ENCODE measurements around the gene RPS18.
A peak's percentile ranks its signal among the peaks of the same experiment; 100 is the strongest.

RPS18 gene

GRCh38 chr6:33292996-33293682, 21.3 kb downstream of the RPS18 start:
- DNase-seq = no peak

GRCh38 chr6:33294086-33294823, 22.4 kb downstream of the RPS18 start:
- DNase-seq = no peak

GRCh38 chr6:33295621-33296369, 23.9 kb downstream of the RPS18 start:
- DNase-seq = no peak

GRCh38 chr6:33296797-33297405, 25.0 kb downstream of the RPS18 start:
- no peak for DNase-seq

GRCh38 chr6:33297406-33297955, 25.6 kb downstream of the RPS18 start:
- DNase-seq = no peak

GRCh38 chr6:33297956-33298772, 26.3 kb downstream of the RPS18 start:
- peak; percentile 86 for DNase-seq

GRCh38 chr6:33298773-33299236, 26.9 kb downstream of the RPS18 start, which contains the start of gene RGL2:
RGL2 (minus strand) TSS chr6:33298942; CDS start chr6:33298610, 332 bp downstream.
- DNase-seq = peak; percentile 62

GRCh38 chr6:33299237-33299944, 27.5 kb downstream of the RPS18 start:
- peak; percentile 92 for DNase-seq

GRCh38 chr6:33301877-33302276, 30.0 kb downstream of the RPS18 start:
- DNase-seq = no peak

GRCh38 chr6:33304216-33304615, 32.3 kb downstream of the RPS18 start:
- no peak for DNase-seq

GRCh38 chr6:33305052-33305451, 33.2 kb downstream of the RPS18 start:
- DNase-seq = no peak

- DNase-seq = no peak
These were observed 34.5 kb downstream of the RPS18 start for GRCh38 chr6:33306356-33306755.

GRCh38 chr6:33312361-33313104, 40.7 kb downstream of the RPS18 start:
- peak; percentile 82 for DNase-seq

GRCh38 chr6:33313105-33313708, 41.3 kb downstream of the RPS18 start:
- DNase-seq = peak; percentile 33

- DNase-seq = peak; percentile 66
These were observed 42.0 kb downstream of the RPS18 start, which contains the start of gene TAPBP for GRCh38 chr6:33313709-33314514. TAPBP (minus strand) TSS chr6:33314078; CDS start chr6:33314041, 37 bp downstream.

- DNase-seq = peak; percentile 78
These were observed 42.7 kb downstream of the RPS18 start for GRCh38 chr6:33314515-33314942.

GRCh38 chr6:33314943-33315792, 43.3 kb downstream of the RPS18 start:
- peak; percentile 32 for DNase-seq

Measured in hematopoietic multipotent progenitor cell treated with erythropoietin and hydrocortisone succinate and interleukin-3 and kit ligand, for 8 days (in vitro differentiated cells).